PC-3 (cell line): ENCODE data around the gene FAM9C. TPM values are rescaled to one million over a fixed set of nuclear protein-coding genes. Genes with fewer than 3 reads are reported as not detected.

Source experiments
- ATAC-seq: fragments of 200-7000 bp; cut with Tn5 transposase; 2 replicates; pipeline ENCODE4 v1.9.1; 2020; ENCODE audit warnings: mild to moderate bottlenecking, moderate library complexity
- BruUV-seq: library from RNA; stranded (reverse); fragments of 400-500 nt; replicated peaks from 2 replicates; lab custom pipeline; 2021; lab: Mats Ljungman, UMichigan
- CTCF ChIA-PET: fragments of 300-600 bp; sonication (Branson Sonifier 250); formaldehyde crosslinking; loops from one replicate; lab custom pipeline; 2022; ENCODE audit warnings: antibody characterized with exemption; lab: Charles Lee
- POLR2A ChIA-PET: fragments of 300-600 bp; sonication (Branson Sonifier 250); formaldehyde crosslinking; loops from one replicate; lab custom pipeline; 2022; ENCODE audit warnings: antibody characterized with exemption; ENCODE audit not compliant: unreplicated experiment; lab: Charles Lee
- DNase-seq: peaks from one replicate; pipeline ENCODE4 v3.0.0-alpha.2; 2015
- H2AFZ ChIP-seq: fragments of 300-600 bp; sonication (generic); 2 replicates; pipeline ENCODE4 v1.6.0; 2016; ENCODE audit warnings: antibody characterized with exemption, low read length
- H3F3A ChIP-seq: fragments of 300-600 bp; sonication (generic); one replicate; pipeline ENCODE4 v1.6.0; 2017; ENCODE audit warnings: antibody characterized with exemption, low read length, control low read depth, mild to moderate bottlenecking; ENCODE audit not compliant: unreplicated experiment
- H3K27ac ChIP-seq: fragments of 300-600 bp; sonication (generic); 2 replicates; pipeline ENCODE4 v1.5.1; 2016; ENCODE audit warnings: mild to moderate bottlenecking, low read length
- H3K27me3 ChIP-seq: fragments of 300-600 bp; sonication (generic); 2 replicates; pipeline ENCODE4 v1.6.1; 2016; ENCODE audit warnings: low read length, mixed read lengths
- H3K36me3 ChIP-seq: fragments of 300-600 bp; sonication (generic); 2 replicates; pipeline ENCODE4 v1.6.1; 2016; ENCODE audit warnings: low read depth, mixed run types, low read length, mixed read lengths
- H3K4me1 ChIP-seq: fragments of 300-600 bp; sonication (generic); 2 replicates; pipeline ENCODE4 v1.5.1; 2016; ENCODE audit warnings: low read length; ENCODE audit not compliant: insufficient read depth
- H3K4me2 ChIP-seq: fragments of 300-600 bp; sonication (generic); 2 replicates; pipeline ENCODE4 v1.6.0; 2016; ENCODE audit warnings: low read length
- H3K4me3 ChIP-seq: fragments of 300-600 bp; sonication (generic); 2 replicates; pipeline ENCODE4 v1.5.1; 2016; ENCODE audit warnings: mild to moderate bottlenecking, low read length, mixed read lengths
- H3K79me2 ChIP-seq: fragments of 300-600 bp; sonication (generic); 2 replicates; pipeline ENCODE4 v1.6.1; 2017; ENCODE audit warnings: low read length, mixed read lengths
- H3K9ac ChIP-seq: fragments of 300-600 bp; sonication (generic); 2 replicates; pipeline ENCODE4 v1.6.0; 2016; ENCODE audit warnings: mild to moderate bottlenecking, low read length
- H3K9me2 ChIP-seq: fragments of 300-600 bp; sonication (generic); replicated peaks from 2 replicates; pipeline ENCODE4 v1.6.1; 2016; ENCODE audit warnings: mixed run types, low read length, mixed read lengths
- H3K9me3 ChIP-seq: fragments of 300-600 bp; sonication (generic); 2 replicates; pipeline ENCODE4 v1.6.1; 2016; ENCODE audit warnings: low read length, mixed read lengths
- H4K20me1 ChIP-seq: fragments of 300-600 bp; sonication (generic); 2 replicates; pipeline ENCODE4 v1.6.1; 2016; ENCODE audit warnings: low read length, mixed read lengths
- CTCF ChIP-seq: fragments of 300-600 bp; sonication (generic); conservative IDR thresholded peaks from 2 replicates; pipeline ENCODE4 v1.5.1; 2017; ENCODE audit warnings: antibody characterized with exemption, low read depth, mild to moderate bottlenecking, low read length
- EZH2 ChIP-seq: fragments of 300-600 bp; sonication (generic); IDR thresholded peaks from one replicate; pipeline ENCODE4 v1.6.1; 2017; ENCODE audit warnings: antibody characterized with exemption, mild to moderate bottlenecking, low read length; ENCODE audit not compliant: unreplicated experiment
- EZH2phosphoT487 ChIP-seq: fragments of 300-600 bp; sonication (generic); IDR thresholded peaks from 2 replicates; pipeline ENCODE4 v1.6.1; 2018; ENCODE audit warnings: mild to moderate bottlenecking, antibody characterized with exemption, low read length, borderline replicate concordance
- intact Hi-C: fragments of 100-400 bp; cut with micrococcal nuclease; formaldehyde crosslinking; loops from 2 replicates; pipeline ENCODE4 v1.9.0; 2023
- total RNA-seq: library from RNA; depleted of rRNA; stranded (reverse); fragments of >200 nt; gene quantifications from 2 replicates; pipeline ENCODE4 v1.2.3, GENCODE V29; 2014

The FAM9C gene
- total RNA-seq, 1 experiment from 2014 or later: not detected

DNA sequence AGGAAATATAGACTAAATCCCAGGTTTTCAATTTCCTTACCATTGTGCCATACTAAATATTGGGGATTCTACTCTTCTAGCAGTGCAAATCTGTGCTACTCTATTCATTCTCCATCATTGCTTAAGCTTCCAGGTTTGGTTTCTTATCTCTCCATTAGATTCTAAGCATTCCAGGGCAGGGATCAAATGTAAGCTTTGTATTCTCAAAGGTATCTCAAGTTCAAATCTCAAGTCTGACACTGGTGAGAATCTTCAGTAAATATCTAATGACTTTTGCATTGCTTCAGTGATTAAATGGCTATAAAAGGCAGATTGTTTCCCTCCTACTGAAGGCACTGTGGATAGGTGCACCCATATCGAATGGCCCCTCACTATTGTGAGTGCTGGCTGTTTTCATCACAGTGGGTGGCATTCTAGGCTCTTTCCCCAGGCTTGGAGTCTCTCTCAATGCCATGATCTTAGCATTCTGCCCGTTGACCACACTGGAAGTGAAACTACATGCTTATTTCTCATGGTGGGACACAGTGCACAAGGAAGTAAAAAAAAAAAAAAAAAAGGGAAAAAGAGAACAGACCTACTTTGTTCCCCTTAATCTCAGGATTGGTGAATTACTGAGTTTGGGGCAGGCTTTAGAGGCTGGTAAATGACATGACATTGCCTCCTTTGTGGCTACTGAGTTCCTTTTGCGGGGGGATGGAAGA is 28.7 kb downstream of the FAM9C start:
- no peak overlapping the region for H3K4me3 ChIP-seq
- H3K79me2 ChIP-seq: no peaks in the 10 kb centered on the region
- H3K27ac ChIP-seq: no peak overlapping the region
- H3F3A ChIP-seq: no peaks in the 10 kb centered on the region
- H4K20me1 ChIP-seq: no peaks in the 10 kb centered on the region
- peaks cover 15% of the 10 kb centered on the region; the same call in 1 of the 2 replicates for H3K4me1 ChIP-seq
- CTCF ChIA-PET: no interaction called here
- DNase-seq (no peak), ATAC-seq (no peak)
- TF ChIP-seq EZH2phosphoT487 (no peak), CTCF (no peak), EZH2 (no peak)
- no peak overlapping the region for H3K9ac ChIP-seq
- no peaks in the 10 kb centered on the region for H3K9me2 ChIP-seq
- H2AFZ ChIP-seq: no peak overlapping the region
- intact Hi-C loops: no loop called here
- no peaks in the 10 kb centered on the region for H3K27me3 ChIP-seq
- no TSS peak for BruUV-seq
- POLR2A ChIA-PET: no interaction called here
- H3K36me3 ChIP-seq: no peaks in the 10 kb centered on the region
- no peaks in the 10 kb centered on the region for H3K9me3 ChIP-seq
- H3K4me2 ChIP-seq: no peak overlapping the region

DNA sequence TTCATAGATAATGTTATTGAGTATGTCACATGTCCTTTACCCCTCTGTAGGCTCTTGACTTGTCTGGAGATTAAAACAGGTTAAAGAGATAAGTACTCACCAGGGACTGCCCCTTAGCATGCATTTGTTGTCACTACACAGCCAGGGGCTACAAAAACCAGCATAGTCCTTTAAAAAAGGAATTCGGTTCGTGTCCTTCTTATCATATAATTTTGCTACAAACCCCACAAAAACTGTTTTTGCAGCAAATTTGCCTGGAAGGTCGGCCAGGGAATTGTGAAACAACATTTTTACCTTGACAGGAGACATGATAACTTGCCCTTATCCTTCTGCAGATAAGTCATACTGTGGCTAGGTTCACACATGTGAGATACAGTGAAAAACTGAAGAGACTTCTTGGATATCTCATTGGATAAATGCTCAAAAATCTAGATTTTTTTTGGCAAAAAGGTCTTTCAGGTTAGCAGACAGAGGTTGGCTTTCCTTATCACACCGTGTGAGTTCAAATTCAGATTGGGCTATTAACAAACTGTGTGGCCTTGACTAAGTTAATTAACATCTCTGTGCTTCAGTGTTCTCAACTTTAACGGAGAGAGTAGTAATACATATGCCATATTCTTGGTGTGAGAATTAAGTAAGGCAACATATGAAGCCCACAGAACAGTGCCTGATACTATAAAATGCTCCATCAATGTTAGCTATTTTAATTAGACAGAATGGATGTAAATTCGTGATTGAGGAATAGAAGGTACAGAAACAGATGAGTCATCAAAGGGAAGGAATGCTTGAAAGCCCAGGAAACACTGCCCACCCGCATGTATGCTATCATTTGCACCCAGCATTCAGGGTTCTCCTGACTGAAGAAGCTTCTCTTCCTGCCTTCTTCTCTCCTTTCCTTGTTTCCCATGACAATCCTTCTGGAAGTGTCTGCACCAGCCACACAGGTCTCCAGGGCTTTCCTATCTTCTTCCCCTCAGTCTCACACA is 30.0 kb downstream of the FAM9C start:
- no peak overlapping the region for H2AFZ ChIP-seq
- H3K9ac ChIP-seq: no peak overlapping the region
- no peak overlapping the region for H3K4me2 ChIP-seq
- H3K9me3 ChIP-seq: no peaks in the 10 kb centered on the region
- H3F3A ChIP-seq: no peaks in the 10 kb centered on the region
- H3K4me1 ChIP-seq: peaks cover 28% of the 10 kb centered on the region
- POLR2A ChIA-PET: no interaction called here
- BruUV-seq: no TSS peak
- no peak for TF ChIP-seq EZH2
- TF ChIP-seq CTCF: no peak
- TF ChIP-seq EZH2phosphoT487: no peak
- DNase-seq (no peak), ATAC-seq (no peak)
- no peaks in the 10 kb centered on the region for H3K36me3 ChIP-seq
- H3K79me2 ChIP-seq: no peaks in the 10 kb centered on the region
- intact Hi-C loops: no loop called here
- H3K4me3 ChIP-seq: no peak overlapping the region
- H3K9me2 ChIP-seq: no peaks in the 10 kb centered on the region
- no peaks in the 10 kb centered on the region for H4K20me1 ChIP-seq
- no peak overlapping the region for H3K27ac ChIP-seq
- no peaks in the 10 kb centered on the region for H3K27me3 ChIP-seq
- CTCF ChIA-PET: no interaction called here
